H9 (cell line): Measurements from ENCODE around the gene PDE1C. TPM values are rescaled to one million over a fixed set of nuclear protein-coding genes. Genes with fewer than 3 reads are reported as not detected.

Source experiments
- DNase-seq: peaks from one replicate; pipeline ENCODE4 v3.0.0-alpha.2; 2017
- H2AFZ ChIP-seq: one replicate; pipeline ENCODE4 v1.6.1; 2013; ENCODE audit warnings: mild to moderate bottlenecking, low read length, control low read depth, moderate library complexity
- H2AK5ac ChIP-seq: 2 replicates; pipeline ENCODE4 v1.6.1; 2013; ENCODE audit warnings: low read length, control low read depth, mixed read lengths; ENCODE audit not compliant: insufficient read length
- H2BK120ac ChIP-seq: one replicate; pipeline ENCODE4 v1.6.1; 2013; ENCODE audit warnings: low read depth, mild to moderate bottlenecking, low read length, control low read depth, inconsistent platforms; ENCODE audit not compliant: poor library complexity, severe bottlenecking
- H2BK12ac ChIP-seq: 2 replicates; pipeline ENCODE4 v1.6.1; 2013; ENCODE audit warnings: low read length, control low read depth, mixed read lengths, low read depth; ENCODE audit not compliant: insufficient read length
- H2BK15ac ChIP-seq: 2 replicates; pipeline ENCODE4 v1.6.1; 2013; ENCODE audit warnings: low read depth, low read length, control low read depth
- H2BK20ac ChIP-seq: one replicate; pipeline ENCODE4 v1.6.1; 2013; ENCODE audit warnings: low read depth, mild to moderate bottlenecking, low read length, control low read depth, inconsistent platforms; ENCODE audit not compliant: poor library complexity, severe bottlenecking
- H2BK5ac ChIP-seq: 2 replicates; pipeline ENCODE4 v1.6.1; 2013; ENCODE audit warnings: low read length, control low read depth, mixed read lengths; ENCODE audit not compliant: insufficient read length
- H3K14ac ChIP-seq: 2 replicates; pipeline ENCODE4 v1.6.1; 2013; ENCODE audit warnings: low read length, control low read depth; ENCODE audit not compliant: insufficient read depth
- H3K18ac ChIP-seq: 2 replicates; pipeline ENCODE4 v1.6.1; 2013; ENCODE audit warnings: low read depth, mild to moderate bottlenecking, mixed read lengths, low read length, control low read depth; ENCODE audit not compliant: insufficient read length
- H3K23ac ChIP-seq: 2 replicates; pipeline ENCODE4 v1.6.1; 2013; ENCODE audit warnings: low read length, control low read depth, mixed read lengths, low read depth; ENCODE audit not compliant: insufficient read length
- H3K23me2 ChIP-seq: 2 replicates; pipeline ENCODE4 v1.6.1; 2013; ENCODE audit warnings: low read depth, mild to moderate bottlenecking, mixed read lengths, low read length, control low read depth; ENCODE audit not compliant: insufficient read length, poor library complexity, severe bottlenecking
- H3K27ac ChIP-seq: 2 replicates; pipeline ENCODE4 v1.5.1; 2013; ENCODE audit warnings: low read length, control low read depth, mixed read lengths, low read depth; ENCODE audit not compliant: insufficient read length
- H3K27me3 ChIP-seq: 2 replicates; pipeline ENCODE4 v1.6.1; 2013; ENCODE audit warnings: low read length, control low read depth, inconsistent platforms; ENCODE audit not compliant: insufficient read depth
- H3K4ac ChIP-seq: 2 replicates; pipeline ENCODE4 v1.6.1; 2013; ENCODE audit warnings: low read depth, mild to moderate bottlenecking, control low read depth, inconsistent platforms, low read length, moderate library complexity
- H3K4me1 ChIP-seq: 2 replicates; pipeline ENCODE4 v1.6.1; 2013; ENCODE audit warnings: low read length, control low read depth, inconsistent platforms; ENCODE audit not compliant: insufficient read depth
- H3K4me2 ChIP-seq: 2 replicates; pipeline ENCODE4 v1.6.1; 2013; ENCODE audit warnings: low read length, control low read depth, mixed read lengths; ENCODE audit not compliant: insufficient read length, insufficient read depth
- H3K56ac ChIP-seq: 2 replicates; pipeline ENCODE4 v1.6.1; 2013; ENCODE audit warnings: low read depth, mild to moderate bottlenecking, mixed read lengths, low read length, control low read depth; ENCODE audit not compliant: insufficient read length
- H3K79me1 ChIP-seq: 2 replicates; pipeline ENCODE4 v1.6.1; 2013; ENCODE audit warnings: low read depth, mild to moderate bottlenecking, moderate library complexity, low read length, control low read depth, inconsistent platforms; ENCODE audit not compliant: insufficient read depth, poor library complexity, severe bottlenecking
- H3K79me2 ChIP-seq: 2 replicates; pipeline ENCODE4 v1.6.1; 2013; ENCODE audit warnings: low read length, control low read depth, inconsistent platforms; ENCODE audit not compliant: insufficient read depth
- H3K9ac ChIP-seq: 2 replicates; pipeline ENCODE4 v1.6.1; 2013; ENCODE audit warnings: low read length, control low read depth, mixed read lengths; ENCODE audit not compliant: insufficient read length; ENCODE audit errors: extremely low read depth
- H3K9me3 ChIP-seq: one replicate; pipeline ENCODE4 v1.6.1; 2013; ENCODE audit warnings: low read depth, low read length, inconsistent platforms; ENCODE audit not compliant: control insufficient read depth
- H3T11ph ChIP-seq: one replicate; pipeline ENCODE4 v1.6.1; 2013; ENCODE audit warnings: mild to moderate bottlenecking, low read length, control low read depth, inconsistent platforms
- H4K20me1 ChIP-seq: one replicate; pipeline ENCODE4 v1.6.1; 2013; ENCODE audit not compliant: control insufficient read depth, insufficient read length, insufficient read depth
- H4K5ac ChIP-seq: 2 replicates; pipeline ENCODE4 v1.6.1; 2013; ENCODE audit warnings: low read depth, mild to moderate bottlenecking, mixed read lengths, low read length, control low read depth; ENCODE audit not compliant: insufficient read length
- H4K8ac ChIP-seq: replicated peaks from 2 replicates; pipeline ENCODE4 v1.6.1; 2013; ENCODE audit warnings: low read length, control low read depth, mixed read lengths, low read depth; ENCODE audit not compliant: insufficient read length
- H4K91ac ChIP-seq: 2 replicates; pipeline ENCODE4 v1.6.1; 2013; ENCODE audit warnings: low read depth, mild to moderate bottlenecking, moderate library complexity, mixed read lengths, low read length, control low read depth; ENCODE audit not compliant: insufficient read length
- H3K27ac Mint-ChIP-seq, 3 experiments: 2 replicates in 2 of 3; 3 replicates in 1 of 3; pipeline ENCODE4 v1.8.0; 2020 to 2021; ENCODE audit warnings: mixed read lengths in 3 of 3, mild to moderate bottlenecking in 1 of 3, moderate library complexity in 1 of 3
- H3K27me3 Mint-ChIP-seq: 2 replicates; pipeline ENCODE4 v1.8.0; 2021; ENCODE audit warnings: low read depth, mild to moderate bottlenecking, moderate library complexity, mixed read lengths
- H3K36me3 Mint-ChIP-seq, 3 experiments: 2 replicates in 2 of 3; 3 replicates in 1 of 3; pipeline ENCODE4 v1.8.0; 2020 to 2021; ENCODE audit warnings: low read depth in 3 of 3, mixed read lengths in 3 of 3; ENCODE audit not compliant: insufficient read depth in 1 of 3
- H3K4me1 Mint-ChIP-seq, 2 experiments: 2 replicates each; pipeline ENCODE4 v1.8.0; 2020; ENCODE audit warnings: mixed read lengths in 2 of 2
- H3K4me3 Mint-ChIP-seq, 2 experiments: 2 replicates in 1 of 2; 3 replicates in 1 of 2; pipeline ENCODE4 v1.8.0; 2020 to 2021; ENCODE audit warnings: mild to moderate bottlenecking in 2 of 2, mixed read lengths in 2 of 2, moderate library complexity in 1 of 2
- H3K9me3 Mint-ChIP-seq, 2 experiments: 2 replicates in 1 of 2; 3 replicates in 1 of 2; pipeline ENCODE4 v1.8.0; 2020; ENCODE audit warnings: mild to moderate bottlenecking in 2 of 2, mixed read lengths in 2 of 2, moderate library complexity in 1 of 2
- WGBS: extraction: QIAGEN DNeasy Blood & Tissue Kit; methylation state at CpG from one replicate; pipeline ENCODE4 v1.1.7; 2013; ENCODE audit warnings: missing lambda C conversion rate, low lambda C conversion rate, mixed read lengths; ENCODE audit not compliant: insufficient read length; ENCODE audit errors: extremely low coverage; 5-methylcytosine and 5-hydroxymethylcytosine counted together
- total RNA-seq: library from RNA; stranded (reverse); gene quantifications from 2 replicates; pipeline ENCODE4 v1.2.1, GENCODE V29; 2021
- TF ChIP-seq, protein P1 (sequence below): fragments of 200-600 bp; sonication (generic); conservative IDR thresholded peaks from 3 replicates; pipeline ENCODE4 v1.8.0; 2021; ENCODE audit warnings: antibody characterized with exemption, mild to moderate bottlenecking

PDE1C gene
- total RNA-seq, 1 experiment from 2014 or later: 0.17 TPM

DNA sequence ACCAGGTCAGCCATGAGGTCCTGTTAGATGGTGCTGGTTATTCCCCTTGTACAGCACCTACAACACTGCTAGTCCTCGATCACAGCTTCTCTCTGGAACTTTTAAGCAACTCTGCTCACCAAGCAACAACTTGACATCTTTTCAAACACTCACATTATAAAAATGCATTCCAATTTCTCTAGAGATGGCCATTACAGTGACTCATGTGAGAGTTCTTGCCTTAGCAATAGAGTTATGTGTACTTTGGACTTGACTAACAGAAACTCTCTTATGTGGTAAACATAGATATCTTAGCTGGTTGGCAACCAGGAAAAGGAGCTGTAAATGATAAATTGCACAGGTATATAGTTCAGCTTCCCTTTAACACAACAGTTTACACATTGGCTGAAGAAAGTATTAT lies 122.2 kb downstream of the PDE1C start:
- Histone ChIP-seq H3K27ac (no peak overlapping the region), H2AFZ (no peak overlapping the region), H3K23ac (no peak overlapping the region), H3K18ac (no peak overlapping the region), H4K20me1 (no peaks in the 10 kb centered on the region), H4K91ac (no peak overlapping the region), H3K9ac (no peak overlapping the region), H3K9me3 (peaks cover 10% of the 10 kb centered on the region), H3K14ac (no peak overlapping the region), H3K27me3 (no peaks in the 10 kb centered on the region), H3K4ac (no peak overlapping the region), H2BK12ac (no peak overlapping the region), H2BK20ac (no peak overlapping the region), H4K8ac (no peak overlapping the region), H2BK5ac (no peak overlapping the region), H2BK15ac (no peak overlapping the region), H3K4me2 (no peak overlapping the region), H3K23me2 (no peaks in the 10 kb centered on the region), H3K79me1 (no peaks in the 10 kb centered on the region), H3K4me1 (no peaks in the 10 kb centered on the region), H3K79me2 (peaks cover 1% of the 10 kb centered on the region; the same call in 1 of the 2 replicates), H2AK5ac (no peak overlapping the region), H3K56ac (no peak overlapping the region), H3T11ph (no peak overlapping the region), H4K5ac (no peak overlapping the region), H2BK120ac (no peak overlapping the region)
- H3K4me3 Mint-ChIP-seq: no peak overlapping the region
- H3K4me1 Mint-ChIP-seq: no peaks in the 10 kb centered on the region
- H3K27ac Mint-ChIP-seq: no peak overlapping the region
- H3K9me3 Mint-ChIP-seq: peaks cover 17 to 19% of the 10 kb centered on the region in 2 experiments
- WGBS: no CpG with 5 or more reads among the region's 1 CpG
- TF ChIP-seq, protein P1, sequence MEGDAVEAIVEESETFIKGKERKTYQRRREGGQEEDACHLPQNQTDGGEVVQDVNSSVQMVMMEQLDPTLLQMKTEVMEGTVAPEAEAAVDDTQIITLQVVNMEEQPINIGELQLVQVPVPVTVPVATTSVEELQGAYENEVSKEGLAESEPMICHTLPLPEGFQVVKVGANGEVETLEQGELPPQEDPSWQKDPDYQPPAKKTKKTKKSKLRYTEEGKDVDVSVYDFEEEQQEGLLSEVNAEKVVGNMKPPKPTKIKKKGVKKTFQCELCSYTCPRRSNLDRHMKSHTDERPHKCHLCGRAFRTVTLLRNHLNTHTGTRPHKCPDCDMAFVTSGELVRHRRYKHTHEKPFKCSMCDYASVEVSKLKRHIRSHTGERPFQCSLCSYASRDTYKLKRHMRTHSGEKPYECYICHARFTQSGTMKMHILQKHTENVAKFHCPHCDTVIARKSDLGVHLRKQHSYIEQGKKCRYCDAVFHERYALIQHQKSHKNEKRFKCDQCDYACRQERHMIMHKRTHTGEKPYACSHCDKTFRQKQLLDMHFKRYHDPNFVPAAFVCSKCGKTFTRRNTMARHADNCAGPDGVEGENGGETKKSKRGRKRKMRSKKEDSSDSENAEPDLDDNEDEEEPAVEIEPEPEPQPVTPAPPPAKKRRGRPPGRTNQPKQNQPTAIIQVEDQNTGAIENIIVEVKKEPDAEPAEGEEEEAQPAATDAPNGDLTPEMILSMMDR: no peak
- peaks cover 1% of the 10 kb centered on the region; the same call in 1 of the 2 replicates for H3K27me3 Mint-ChIP-seq
- H3K36me3 Mint-ChIP-seq: peaks cover 2 to 7% (median 2%) of the 10 kb centered on the region in 3 experiments
- no peak for DNase-seq
